NCI-H2171 (cell line): ENCODE data around the gene SGPL1.
"Not testable (repeated sequence)": the region's sequence is repeated elsewhere in the genome, so short reads cannot be mapped to it uniquely, and the experiment has no call there.

Experiments used
- DNase-seq: peaks from one replicate; lab custom pipeline; 2025; lab: John Stamatoyannopoulos, UW

The SGPL1 gene

GRCh38 chr10:70906953-70907636 is 91.3 kb downstream of the SGPL1 start:
- DNase-seq: no peak

DNA sequence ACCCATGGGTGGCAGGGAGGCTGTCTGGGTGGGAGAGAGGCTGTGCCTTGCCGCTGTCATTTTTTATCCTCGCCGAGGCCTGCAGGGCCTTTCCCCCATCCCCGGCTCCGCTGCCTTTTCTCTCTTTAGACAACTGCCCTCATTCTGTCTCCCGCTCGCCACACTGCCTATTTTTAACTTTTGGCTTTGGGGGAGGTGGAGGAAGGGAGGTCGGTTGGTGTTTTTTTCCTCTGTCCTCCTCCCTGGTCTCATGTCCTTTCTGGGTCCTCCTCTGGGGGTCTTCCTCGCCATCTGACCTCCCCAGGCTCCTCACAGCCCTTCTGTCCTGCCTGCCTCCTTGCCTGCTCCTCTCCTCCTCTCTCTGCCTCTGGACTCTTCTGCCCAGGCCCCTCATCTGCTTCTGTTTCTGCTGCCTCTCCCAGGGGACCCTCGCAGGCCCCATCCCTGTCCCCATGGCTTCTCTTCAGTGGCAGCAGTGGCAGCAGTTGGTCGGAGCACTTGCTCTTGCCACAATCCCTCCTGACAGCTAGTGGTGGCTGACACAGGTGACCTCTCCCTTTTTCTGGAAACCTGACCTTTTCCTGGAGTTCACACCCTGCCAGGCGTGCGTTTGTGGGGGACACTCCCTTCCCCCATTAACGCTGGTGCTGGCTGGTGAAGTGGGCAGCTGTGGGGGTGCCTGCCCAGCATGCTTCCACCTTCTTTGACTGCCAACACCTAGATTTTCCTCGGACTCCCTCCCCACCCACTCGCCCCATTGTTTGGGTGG is 92.1 kb downstream of the SGPL1 start:
- DNase-seq: no peak

- no peak for DNase-seq
These were observed 92.9 kb downstream of the SGPL1 start for GRCh38 chr10:70908406-70909296.

GRCh38 chr10:70909326-70909935 is 93.7 kb downstream of the SGPL1 start:
- no peak for DNase-seq

DNA sequence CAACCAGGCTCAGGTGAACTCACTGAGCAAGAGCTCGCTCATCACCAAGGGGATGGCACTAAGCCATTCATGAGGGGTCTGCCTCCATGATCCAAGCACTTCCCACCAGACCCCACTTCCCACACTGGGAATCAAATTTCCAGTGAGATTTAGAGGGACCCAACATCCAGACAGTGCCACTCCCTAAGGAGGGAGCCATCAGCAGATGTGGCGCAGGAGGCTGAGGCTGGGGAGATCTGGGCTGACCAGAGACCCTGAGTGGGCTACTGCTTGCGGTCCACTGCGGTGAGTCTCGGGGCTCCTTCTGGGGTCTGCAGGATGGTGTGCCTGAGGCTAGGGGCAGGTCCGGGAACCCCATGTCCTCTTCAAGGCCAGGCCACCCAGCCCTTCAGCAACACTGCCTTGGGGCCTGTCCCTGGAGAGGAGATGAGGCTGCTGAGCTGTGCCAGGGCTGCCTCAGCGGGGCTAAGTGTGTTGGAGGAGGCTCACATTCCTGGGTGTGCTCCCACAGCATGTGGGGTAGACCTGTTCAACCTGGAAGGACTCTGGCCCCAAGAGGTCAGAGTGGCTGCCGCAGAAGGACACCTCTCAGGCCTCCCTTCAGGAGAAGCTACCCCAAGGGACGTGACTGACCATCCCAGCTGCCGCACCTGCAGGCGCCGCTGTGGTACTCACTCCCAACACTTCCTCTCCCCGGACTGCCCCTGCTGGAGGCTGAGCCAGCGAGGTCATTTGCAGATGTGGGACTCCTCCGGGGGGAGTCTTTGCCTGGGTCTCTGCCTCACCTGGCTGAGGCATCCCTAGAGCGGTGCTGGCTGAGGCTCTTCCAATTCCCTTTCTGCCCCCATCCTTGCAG is 95.0 kb downstream of the SGPL1 start:
- no peak for DNase-seq

- DNase-seq: no peak
These were observed 95.6 kb downstream of the SGPL1 start for GRCh38 chr10:70911386-70911785.

DNA sequence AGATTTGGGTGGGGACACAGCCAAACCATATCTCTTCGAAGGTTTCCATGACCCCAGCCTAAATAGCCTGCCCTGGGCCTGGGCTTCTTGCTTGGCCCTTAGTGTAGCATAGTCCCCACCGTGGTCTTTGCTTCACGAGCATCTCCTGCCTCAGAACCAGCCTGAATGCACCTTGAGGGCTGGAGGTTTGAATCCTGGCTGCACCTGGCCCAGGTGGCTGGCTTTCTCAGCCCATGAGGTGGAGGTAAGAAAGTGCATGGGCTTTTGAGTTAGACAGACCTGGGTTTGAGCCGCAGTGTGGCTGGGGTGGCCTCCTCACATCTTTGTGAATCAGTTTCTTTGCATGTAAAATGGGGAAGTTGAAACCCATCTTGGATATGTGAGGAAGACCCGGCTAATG is 96.8 kb downstream of the SGPL1 start:
- no peak for DNase-seq

DNA sequence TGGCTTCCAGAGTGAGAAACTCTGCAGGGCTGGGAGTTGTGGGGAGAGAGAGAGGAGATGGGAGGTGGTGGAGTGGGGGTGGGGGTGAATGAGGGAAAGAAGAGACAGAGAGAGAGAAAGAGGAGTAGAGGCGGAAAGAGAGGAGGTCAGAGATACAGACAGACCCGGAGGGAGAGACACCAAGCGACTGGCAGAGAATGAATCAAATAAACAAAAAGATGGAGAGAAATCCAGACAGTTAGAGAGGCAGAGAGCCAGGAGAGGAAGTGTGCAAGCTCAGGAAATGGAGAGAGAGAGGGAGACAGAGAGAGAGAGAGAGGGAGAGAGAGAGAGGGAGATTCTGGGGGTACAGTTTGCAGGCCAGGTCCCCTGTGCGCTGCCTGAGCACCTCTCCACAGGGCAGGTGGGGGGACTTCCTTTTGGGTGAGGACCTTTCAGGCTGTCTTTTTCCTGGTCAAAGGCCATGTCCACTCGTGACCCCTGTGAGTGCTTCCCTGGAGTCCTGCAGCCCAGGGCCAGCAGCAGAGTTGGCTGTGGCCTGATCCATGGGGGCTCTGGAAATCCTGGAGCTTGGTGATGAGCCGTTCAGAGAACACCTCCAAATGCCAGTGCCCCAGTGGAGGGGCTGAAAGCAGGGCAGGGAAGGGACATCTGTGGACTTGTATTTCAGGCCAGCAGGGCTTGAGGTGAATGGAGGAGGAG is 97.6 kb downstream of the SGPL1 start:
- DNase-seq: no peak

DNA sequence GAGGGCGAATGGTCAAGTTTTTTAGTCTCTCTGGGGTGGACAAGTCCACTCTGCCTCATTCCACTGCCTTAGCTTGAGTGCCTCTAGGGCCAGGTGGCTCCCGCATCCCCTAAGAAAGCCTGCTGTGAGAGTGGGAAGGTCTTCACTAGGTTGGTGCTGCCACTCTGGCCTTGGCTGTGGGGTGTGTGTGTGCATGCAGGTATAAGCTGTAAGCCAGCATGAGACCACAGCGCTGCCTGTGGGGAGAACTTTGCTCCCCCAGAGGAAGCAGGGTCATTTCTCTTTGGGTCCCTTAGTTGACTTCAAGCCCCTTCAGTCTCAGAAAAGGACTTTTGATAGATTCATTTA is 98.1 kb downstream of the SGPL1 start:
- DNase-seq: no peak

- no peak for DNase-seq
These were observed 98.6 kb downstream of the SGPL1 start for GRCh38 chr10:70914316-70914864.

- DNase-seq: no peak
These were observed 99.5 kb downstream of the SGPL1 start for GRCh38 chr10:70915206-70915605.

DNA sequence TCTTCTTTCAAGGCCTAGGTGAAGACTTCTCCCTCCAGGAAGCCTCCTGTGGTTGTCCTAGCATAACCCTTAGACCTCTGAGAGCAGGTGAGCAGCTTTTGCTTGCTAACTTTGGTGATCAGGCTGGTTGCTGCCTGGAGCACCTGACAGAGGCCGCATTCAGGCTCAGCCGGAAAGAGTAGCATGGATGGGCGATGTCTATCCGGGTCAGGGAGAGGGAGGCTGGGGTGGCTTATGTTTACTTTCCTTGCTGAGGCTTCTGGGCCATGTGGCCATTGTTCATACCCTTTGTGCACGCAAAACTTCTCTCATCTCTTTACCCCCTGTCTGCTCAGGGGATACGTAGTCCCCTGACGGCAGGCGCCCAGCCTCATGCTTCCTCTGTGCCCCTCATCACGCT is 100.1 kb downstream of the SGPL1 start:
- DNase-seq: no peak

DNA sequence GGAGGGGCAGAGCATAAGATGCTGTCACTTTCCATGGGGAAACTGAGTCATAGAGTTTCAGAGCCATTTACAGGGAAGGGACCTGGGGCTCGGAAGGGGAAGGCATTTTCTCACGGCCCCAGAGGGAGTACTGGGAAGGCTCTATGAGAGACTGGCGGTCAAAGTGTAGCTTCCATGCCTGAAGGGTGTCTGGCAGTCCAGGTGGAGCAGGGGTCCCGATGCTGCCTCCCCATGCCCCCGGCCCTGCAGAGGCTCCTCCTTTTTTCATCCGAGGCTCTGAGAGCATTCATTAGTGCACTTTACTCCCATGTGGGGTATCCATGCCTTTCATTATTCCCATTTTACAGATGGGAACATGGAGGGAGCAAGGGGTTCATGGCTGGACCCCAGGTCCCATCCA is 100.5 kb downstream of the SGPL1 start:
- DNase-seq: no peak

DNA sequence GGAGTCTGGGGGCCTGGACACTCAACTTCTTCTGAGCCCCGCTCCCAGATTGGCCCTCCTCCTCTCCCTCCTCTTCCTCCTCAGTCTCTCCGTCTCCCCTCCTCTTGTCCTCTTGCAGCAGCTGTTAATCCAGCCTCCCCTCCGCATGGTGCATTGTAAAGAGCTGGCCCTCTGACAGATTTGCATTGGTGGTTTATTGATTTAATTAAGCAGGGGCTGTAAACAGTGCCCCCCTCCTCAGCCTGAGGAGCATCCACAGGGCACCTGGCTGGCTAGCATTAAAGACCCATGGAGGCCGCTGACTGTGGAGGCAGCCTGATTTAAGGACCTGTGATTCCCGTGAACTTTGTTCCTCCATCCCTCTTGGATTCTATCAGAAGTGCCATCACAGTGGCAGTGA is 101.5 kb downstream of the SGPL1 start:
- no peak for DNase-seq

DNA sequence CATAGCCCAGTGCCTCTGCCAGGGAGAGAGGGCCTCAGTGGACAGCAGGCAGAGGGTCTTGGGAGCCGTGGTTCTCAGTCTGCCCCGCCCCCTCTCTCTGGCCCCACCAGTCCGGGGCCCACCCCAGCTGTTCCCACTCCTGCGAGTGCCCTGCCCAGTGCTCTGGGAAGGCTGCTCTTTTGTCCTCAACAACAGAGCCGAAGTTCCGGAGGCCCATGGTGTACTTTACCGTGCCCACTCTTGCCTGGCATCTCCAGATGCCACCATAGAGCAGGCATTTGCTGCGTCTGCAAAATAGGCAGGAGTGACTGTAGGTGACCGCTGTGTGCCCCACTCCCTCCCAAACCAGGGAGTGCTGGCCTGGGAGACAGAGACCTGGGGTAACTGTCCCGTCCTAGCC is 101.9 kb downstream of the SGPL1 start:
- no peak for DNase-seq

- DNase-seq: peak; percentile 60
These were observed 103.2 kb downstream of the SGPL1 start for GRCh38 chr10:70918851-70919530.

DNA sequence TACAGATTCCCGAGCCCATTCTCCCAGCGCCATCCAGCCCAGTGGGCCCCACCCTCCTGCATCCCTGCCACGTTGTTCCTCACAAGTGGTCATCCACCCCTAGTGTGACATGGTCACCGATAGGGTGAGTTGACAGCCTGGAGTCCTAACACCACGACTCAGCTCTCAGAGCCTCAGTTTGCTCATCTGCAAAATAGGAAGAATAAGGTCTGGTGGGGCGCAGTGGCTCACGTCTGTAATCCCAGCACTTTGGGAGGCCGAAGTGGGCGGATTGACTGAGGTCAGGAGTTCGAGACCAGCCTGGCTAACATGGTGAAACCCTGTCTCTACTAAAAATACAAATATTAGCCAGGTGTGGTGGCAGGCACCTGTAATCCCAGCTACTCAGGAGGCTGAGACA is 104.2 kb downstream of the SGPL1 start:
- not testable (repeated sequence) for DNase-seq

- peak; percentile 38 for DNase-seq
These were observed 104.8 kb downstream of the SGPL1 start for GRCh38 chr10:70920519-70920918.

- DNase-seq: no peak
These were observed 105.5 kb downstream of the SGPL1 start for GRCh38 chr10:70921285-70921684.

DNA sequence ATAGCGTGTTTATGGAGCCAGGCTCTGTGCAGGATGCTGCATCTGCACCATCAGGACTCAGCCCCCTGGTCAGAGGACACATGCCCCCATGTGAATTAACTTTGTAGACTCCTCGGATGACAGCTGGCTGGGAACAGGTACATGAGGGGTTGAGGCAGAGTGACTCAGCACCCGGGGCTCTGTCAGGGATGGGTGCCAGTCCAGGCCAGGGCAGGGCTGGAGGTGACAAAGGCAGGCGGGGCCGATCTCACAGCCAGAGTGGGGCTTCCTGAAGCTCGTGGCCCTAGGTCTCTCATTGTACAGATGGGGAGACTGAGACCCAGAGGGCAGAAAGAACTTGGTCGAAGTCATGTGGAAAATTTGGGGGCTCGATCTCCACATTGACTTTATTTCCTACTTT is 107.9 kb downstream of the SGPL1 start:
- no peak for DNase-seq
